IMR-90 (cell line): ENCODE measurements around the gene USP33. TPM values are rescaled to one million over a fixed set of nuclear protein-coding genes. Genes with fewer than 3 reads are reported as not detected.

Experiments used
- ATAC-seq: fragments of 200-7000 bp; cut with Tn5 transposase; 2 replicates; pipeline ENCODE4 v1.9.1; 2020; ENCODE audit warnings: low read depth, mild to moderate bottlenecking, moderate library complexity
- Bru-seq: library from RNA; stranded (reverse); fragments of 400-500 nt; gene quantifications from one replicate; lab custom pipeline; 2021; lab: Mats Ljungman, UMichigan
- BruChase-seq, 2 experiments: library from RNA; stranded (reverse); fragments of 400-500 nt; gene quantifications; one replicate each; lab custom pipeline; 2021; lab: Mats Ljungman, UMichigan
- BruUV-seq: library from RNA; stranded (reverse); fragments of 400-500 nt; replicated peaks from 2 replicates; lab custom pipeline; 2021; lab: Mats Ljungman, UMichigan
- CTCF ChIA-PET: fragments of 300-600 bp; formaldehyde crosslinking; extraction: SDS; loops from one replicate; lab custom pipeline; 2021; ENCODE audit warnings: antibody characterized with exemption; lab: Yijun Ruan, JAX
- POLR2A ChIA-PET: fragments of 300-600 bp; sonication (Branson Sonifier 250); formaldehyde crosslinking; loops from one replicate; lab custom pipeline; 2022; ENCODE audit warnings: antibody characterized with exemption; ENCODE audit not compliant: unreplicated experiment; lab: Charles Lee
- DNase-seq: peaks from one replicate; pipeline ENCODE4 v3.0.0; 2013
- H2AFZ ChIP-seq: replicated peaks from 2 replicates; pipeline ENCODE3; 2013; ENCODE audit warnings: low read length, mild to moderate bottlenecking; ENCODE audit not compliant: poor library complexity
- H2AK5ac ChIP-seq: 2 replicates; pipeline ENCODE4 v1.6.1; 2013; ENCODE audit warnings: low read depth, low read length, inconsistent platforms
- H2AK9ac ChIP-seq: replicated peaks from 2 replicates; pipeline ENCODE3; 2013; ENCODE audit warnings: mild to moderate bottlenecking, low read depth, low read length, moderate library complexity; ENCODE audit not compliant: poor library complexity
- H2BK120ac ChIP-seq: 2 replicates; pipeline ENCODE4 v1.6.1; 2013; ENCODE audit warnings: low read depth, low read length, inconsistent platforms
- H2BK15ac ChIP-seq: 3 replicates; pipeline ENCODE4 v1.6.1; 2013; ENCODE audit warnings: low read depth, low read length, inconsistent platforms
- H2BK20ac ChIP-seq: 2 replicates; pipeline ENCODE4 v1.6.1; 2013; ENCODE audit warnings: low read depth, mild to moderate bottlenecking, inconsistent platforms, low read length, moderate library complexity
- H2BK5ac ChIP-seq: 2 replicates; pipeline ENCODE4 v1.6.1; 2013; ENCODE audit warnings: mild to moderate bottlenecking, low read depth, low read length, inconsistent platforms; ENCODE audit not compliant: poor library complexity, severe bottlenecking
- H3K14ac ChIP-seq: replicated peaks from 2 replicates; pipeline ENCODE4 v1.6.1; 2013; ENCODE audit warnings: low read depth, low read length, inconsistent platforms
- H3K18ac ChIP-seq: 2 replicates; pipeline ENCODE4 v1.6.1; 2013; ENCODE audit warnings: low read depth, low read length, control low read depth
- H3K23ac ChIP-seq: 2 replicates; pipeline ENCODE4 v1.6.1; 2013; ENCODE audit warnings: low read depth, low read length, inconsistent platforms
- H3K27ac ChIP-seq: 2 replicates; pipeline ENCODE4 v1.5.1; 2013; ENCODE audit warnings: mild to moderate bottlenecking, control low read depth, low read length; ENCODE audit not compliant: insufficient read depth
- H3K27me3 ChIP-seq: 2 replicates; pipeline ENCODE4 v1.6.1; 2013; ENCODE audit warnings: low read length; ENCODE audit not compliant: control insufficient read depth, insufficient read depth
- H3K36me3 ChIP-seq: 2 replicates; pipeline ENCODE4 v1.6.1; 2013; ENCODE audit warnings: low read length, mixed read lengths; ENCODE audit not compliant: control insufficient read depth, insufficient read depth
- H3K4ac ChIP-seq: 2 replicates; pipeline ENCODE4 v1.6.1; 2013; ENCODE audit warnings: low read depth, low read length, inconsistent platforms
- H3K4me1 ChIP-seq: 2 replicates; pipeline ENCODE4 v1.6.1; 2013; ENCODE audit warnings: low read length, mixed read lengths; ENCODE audit not compliant: control insufficient read depth, insufficient read depth
- H3K4me2 ChIP-seq: 2 replicates; pipeline ENCODE4 v1.6.1; 2013; ENCODE audit warnings: low read depth, mild to moderate bottlenecking, control low read depth, low read length, moderate library complexity
- H3K4me3 ChIP-seq: 2 replicates; pipeline ENCODE4 v1.5.1; 2013; ENCODE audit warnings: low read depth, mild to moderate bottlenecking, control low read depth, low read length, moderate library complexity; ENCODE audit not compliant: insufficient read depth
- H3K56ac ChIP-seq: 2 replicates; pipeline ENCODE4 v1.6.1; 2013; ENCODE audit warnings: low read length, inconsistent platforms; ENCODE audit not compliant: insufficient read depth; ENCODE audit errors: extremely low read depth
- H3K79me1 ChIP-seq, 2 experiments: 2 replicates each; pipeline ENCODE4 v1.6.1; 2013; ENCODE audit warnings: low read length in 2 of 2, inconsistent platforms in 1 of 2, low read depth in 1 of 2
- H3K9ac ChIP-seq: 2 replicates; pipeline ENCODE4 v1.6.1; 2013; ENCODE audit warnings: low read depth, low read length, control low read depth
- H3K9me1 ChIP-seq: 2 replicates; pipeline ENCODE4 v1.6.1; 2013; ENCODE audit warnings: low read length, inconsistent platforms; ENCODE audit not compliant: insufficient read depth
- H3K9me3 ChIP-seq: 2 replicates; pipeline ENCODE4 v1.6.1; 2013; ENCODE audit warnings: low read length; ENCODE audit not compliant: control insufficient read depth, insufficient read depth
- H4K20me1 ChIP-seq: 2 replicates; pipeline ENCODE4 v1.6.1; 2013; ENCODE audit warnings: low read length, inconsistent platforms; ENCODE audit not compliant: insufficient read depth
- H4K5ac ChIP-seq: 2 replicates; pipeline ENCODE4 v1.6.1; 2013; ENCODE audit warnings: mild to moderate bottlenecking, low read depth, low read length, control low read depth
- H4K8ac ChIP-seq, 2 experiments: 2 replicates each; pipeline ENCODE4 v1.6.1; 2013; ENCODE audit warnings: low read depth in 2 of 2, low read length in 2 of 2, control low read depth in 1 of 2, inconsistent platforms in 1 of 2
- H4K91ac ChIP-seq: 2 replicates; pipeline ENCODE4 v1.6.1; 2013; ENCODE audit warnings: low read depth, low read length, inconsistent platforms; ENCODE audit not compliant: insufficient read depth
- BHLHE40 ChIP-seq: fragments of 150-350 bp; IDR thresholded peaks from 2 replicates; pipeline ENCODE4 v1.6.1; 2016; ENCODE audit warnings: mild to moderate bottlenecking, low read depth, low read length
- MAZ ChIP-seq: IDR thresholded peaks from 2 replicates; pipeline ENCODE4 v1.6.1; 2012; ENCODE audit warnings: low read depth, mild to moderate bottlenecking, low read length, improper control_type of control experiment, moderate library complexity, borderline replicate concordance
- WGBS, 2 experiments: methylation state at CpG; one replicate each; pipeline versions ENCODE4 v1.1.5 to v1.1.7; 2013; ENCODE audit warnings: missing lambda C conversion rate in 2 of 2; ENCODE audit not compliant: insufficient read length in 1 of 2; ENCODE audit errors: extremely low coverage in 2 of 2; 5-methylcytosine and 5-hydroxymethylcytosine counted together
- dilution Hi-C: fragments of 300-500 bp; cut with HindIII; formaldehyde crosslinking; loops from one replicate; pipeline ENCODE4 v1.14.3; 2018; ENCODE audit warnings: low sequenced_read_pairs; ENCODE audit not compliant: unreplicated experiment
- in situ Hi-C: fragments of 300-500 bp; cut with MboI; formaldehyde crosslinking; loops from 3 replicates; pipeline ENCODE4 v1.14.3; 2019; ENCODE audit warnings: low sequenced_read_pairs, inconsistent platforms, mixed read lengths
- intact Hi-C: fragments of 100-400 bp; cut with micrococcal nuclease; formaldehyde crosslinking; loops from 2 replicates; pipeline ENCODE4 v1.10.0; 2022
- long read RNA-seq: library from polyadenylated mRNA; unstranded; transcript quantifications from one replicate; pipeline ENCODE4 v2.0.0, GENCODE V29; 2021; ENCODE audit not compliant: unreplicated experiment
- polyA plus RNA-seq, 3 experiments: library from polyadenylated mRNA; depleted of rRNA; stranded (reverse); fragments of >200 nt; gene quantifications; 2 replicates each; pipeline ENCODE4 v1.2.3, GENCODE V29; 2012; ENCODE audit warnings: low replicate concordance in 1 of 3
- total RNA-seq: library from RNA; depleted of rRNA; stranded (reverse); fragments of >200 nt; gene quantifications from 2 replicates; pipeline ENCODE4 v1.2.3, GENCODE V29; 2012; rRNA removed

Gene USP33
- total RNA-seq (64.5 and 89.4 TPM in 2 replicates), polyA plus RNA-seq (2012; rRNA removed) (25.5 and 33.7 TPM in 2 replicates), Bru-seq, nascent RNA (percentile 87 among the genes with signal in this experiment), BruChase-seq, experiment 1, labeled RNA remaining after a 6-hour chase (percentile 90 among the genes with signal in this experiment), BruChase-seq, experiment 2, labeled RNA remaining after a 2-hour chase (percentile 89 among the genes with signal in this experiment)
- 7.5 and 8.0 TPM in 2 replicates for polyA plus RNA-seq (2012; cell fraction: cytosol; rRNA removed)
- polyA plus RNA-seq (2012; cell fraction: nucleus; rRNA removed; ENCODE audit: low replicate concordance), result 12.8 and 56.1 TPM in 2 replicates
- long read RNA-seq, full-length matches to known transcripts, result 39 of 93 reads
- long read RNA-seq, partial matches to known transcripts, result 16 of 93 reads
- long read RNA-seq, other reads (novel, unspliced or antisense), result 38 of 93 reads

DNA sequence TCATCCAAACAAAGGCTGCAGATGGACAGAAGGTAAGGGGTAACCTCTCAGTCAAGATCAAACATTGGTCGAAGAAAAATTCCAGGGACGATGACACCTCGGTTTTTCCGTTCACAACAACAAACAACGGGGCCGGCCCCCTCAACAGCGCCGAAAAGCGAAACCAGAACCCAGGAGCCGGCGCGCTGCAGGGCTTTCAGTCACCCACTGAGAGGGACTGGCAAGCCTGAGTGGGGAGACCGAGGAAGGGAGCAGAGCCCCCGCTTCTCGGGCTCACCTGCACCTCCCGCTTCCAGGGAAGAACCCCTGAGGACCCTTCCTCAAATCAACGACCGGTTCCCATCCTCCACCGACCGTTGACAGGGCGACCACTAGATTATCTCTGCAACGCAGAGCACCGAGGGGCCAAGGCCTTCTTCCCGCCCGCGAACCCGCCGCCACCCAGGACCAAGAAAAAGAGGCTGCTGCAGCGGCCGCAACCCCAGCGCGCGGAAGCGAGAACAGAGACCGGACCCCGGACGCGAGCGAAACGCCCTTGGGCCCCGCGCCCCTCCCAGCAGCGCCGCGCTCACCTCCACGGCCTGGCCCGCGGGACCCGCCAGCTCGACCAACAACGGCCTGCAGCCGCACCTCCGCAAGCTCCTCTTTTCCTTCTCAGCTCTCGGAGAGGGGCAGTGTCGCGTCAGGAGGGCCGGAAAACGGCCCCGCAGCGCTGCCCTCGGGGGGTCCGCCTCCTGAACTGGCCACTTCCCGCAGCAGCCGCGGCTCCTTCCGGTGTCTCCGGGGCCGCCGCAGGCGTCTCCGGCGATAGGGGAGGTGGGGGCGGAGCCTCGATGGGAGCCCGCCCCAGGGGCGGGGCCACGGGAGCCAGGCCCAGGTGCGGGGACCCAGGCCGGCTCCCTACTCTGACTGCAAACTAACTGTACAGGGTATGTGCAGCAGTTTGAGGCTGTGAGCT is at the start of gene USP33:
USP33 (minus strand) TSS at position 782 of the 958 bp plus-strand sequence. CDS start 18,155 bp downstream, outside the sequence.
- Histone ChIP-seq H3K56ac (peak within 1 kb of the TSS; percentile 68), H4K8ac (peak within 1 kb of the TSS; percentile 4 to 76), H3K23ac (peak within 1 kb of the TSS; percentile 99), H2AFZ (peak within 1 kb of the TSS; percentile 98), H3K4me1 (peaks cover 4% of the 10 kb centered on the region), H3K36me3 (no peaks in the 10 kb centered on the region), H2AK9ac (peak within 1 kb of the TSS; percentile 83), H3K27me3 (no peaks in the 10 kb centered on the region), H4K20me1 (peaks cover 32% of the 10 kb centered on the region), H2BK20ac (no peak within 1 kb of the TSS), H3K9ac (peak within 1 kb of the TSS; percentile 74), H3K18ac (peak within 1 kb of the TSS; percentile 59), H3K9me1 (peaks cover 5% of the 10 kb centered on the region; the same call in 1 of the 2 replicates), H3K27ac (peak within 1 kb of the TSS; percentile 82), H2BK120ac (peak within 1 kb of the TSS; percentile 47; the same call in 1 of the 2 replicates), H3K4ac (peak within 1 kb of the TSS; percentile 74), H3K4me2 (peak within 1 kb of the TSS; percentile 92), H2AK5ac (peak within 1 kb of the TSS; percentile 37), H3K9me3 (no peaks in the 10 kb centered on the region), H2BK5ac (peak within 1 kb of the TSS; percentile 83), H3K79me1 (peaks cover 3 to 36% of the 10 kb centered on the region in 2 experiments; a peak in 2 of 4 replicates), H4K91ac (peak within 1 kb of the TSS; percentile 70; the same call in 1 of the 2 replicates), H2BK15ac (no peak within 1 kb of the TSS), H4K5ac (peak within 1 kb of the TSS; percentile 38), H3K4me3 (peak within 1 kb of the TSS; percentile 86), H3K14ac (peak within 1 kb of the TSS; percentile 97)
- intact Hi-C loops, result loop anchor here (2.0 kb wide), 1 partner anchor 129 kb away; the partner anchor contains the start of gene NEXN
- ChIA-PET CTCF (no interaction called here), POLR2A (no interaction called here)
- 0% methylated on average over 8 of the region's 79 CpGs; no CpG with 5 or more reads in 1 of the 2 experiments for WGBS, 2 experiments
- in situ Hi-C loops, result no loop called here
- peak; percentile 66 for DNase-seq
- ATAC-seq, result peak; percentile 98
- no peak for TF ChIP-seq BHLHE40
- peak; percentile 53; the same call in 1 of the 2 replicates for TF ChIP-seq MAZ
- no TSS peak for BruUV-seq
- dilution Hi-C loops, result no loop called here
